SK-N-SH (cell line): Measurements from ENCODE around the gene OR52B6. TPM values are rescaled to one million over a fixed set of nuclear protein-coding genes. Genes with fewer than 3 reads are reported as not detected.

Experiments
- CTCF ChIA-PET: fragments of 300-600, 350-600 bp; formaldehyde crosslinking; extraction: SDS; loops from one replicate; lab custom pipeline; 2021; lab: Yijun Ruan, JAX
- POLR2A ChIA-PET: fragments of 350-600 bp; sonication (Branson Sonifier 250); formaldehyde crosslinking; extraction: SDS; loops from one replicate; lab custom pipeline; 2020; ENCODE audit warnings: antibody characterized with exemption, inconsistent platforms; lab: Yijun Ruan, JAX
- DNase-seq: peaks from one replicate; pipeline ENCODE4 v3.0.0; 2012
- H2AFZ ChIP-seq: fragments of 200-600 bp; sonication (generic); 2 replicates; pipeline ENCODE4 v1.8.1; 2016; ENCODE audit warnings: antibody characterized with exemption, mild to moderate bottlenecking, low read depth
- H3F3A ChIP-seq: fragments of 200-600 bp; sonication (generic); replicated peaks from 2 replicates; pipeline ENCODE3; 2016; ENCODE audit warnings: antibody characterized with exemption, mild to moderate bottlenecking; ENCODE audit not compliant: insufficient read depth
- H3K27ac ChIP-seq, 2 experiments: fragments of 200-500 bp in 1 of 2; fragments of 200-600 bp in 1 of 2; sonication (Bioruptor generic) in 1 of 2; sonication (generic), shearing (Covaris generic) in 1 of 2; 2 replicates each; pipeline versions ENCODE4 v1.5.1 to v1.6.1; 2014 to 2016; ENCODE audit warnings: low read depth in 2 of 2, inconsistent platforms in 1 of 2, low read length in 1 of 2, mild to moderate bottlenecking in 1 of 2, mixed read lengths in 1 of 2
- H3K27me3 ChIP-seq: fragments of 200-600 bp; sonication (generic), shearing (Covaris generic); 2 replicates; pipeline ENCODE4 v1.6.1; 2016; ENCODE audit warnings: mixed run types; ENCODE audit not compliant: insufficient read depth
- H3K36me3 ChIP-seq, 2 experiments: fragments of 200-500 bp in 1 of 2; fragments of 200-600 bp in 1 of 2; sonication (Bioruptor generic) in 1 of 2; sonication (generic) in 1 of 2; replicated peaks in 1 of 2; 2 replicates each; pipeline versions ENCODE3 to v1.5.1; 2014 to 2016; ENCODE audit warnings: low read length in 1 of 2, mild to moderate bottlenecking in 1 of 2; ENCODE audit not compliant: insufficient read depth in 2 of 2, control insufficient read depth in 1 of 2
- H3K4me1 ChIP-seq, 2 experiments: fragments of 200-500 bp in 1 of 2; fragments of 200-600 bp in 1 of 2; sonication (Bioruptor generic) in 1 of 2; sonication (generic), shearing (Covaris generic) in 1 of 2; 2 replicates each; pipeline versions ENCODE4 v1.5.1 to v1.6.1; 2014 to 2016; ENCODE audit warnings: low read depth in 1 of 2, low read length in 1 of 2, mixed run types in 1 of 2; ENCODE audit not compliant: insufficient read depth in 2 of 2, control insufficient read depth in 1 of 2
- H3K4me2 ChIP-seq: fragments of 200-600 bp; sonication (generic), shearing (Covaris generic); 2 replicates; pipeline ENCODE4 v1.6.1; 2017; ENCODE audit warnings: mixed run types
- H3K4me3 ChIP-seq, 2 experiments: fragments of 200-500 bp in 1 of 2; fragments of 200-600 bp in 1 of 2; sonication (Bioruptor generic) in 1 of 2; sonication (generic), shearing (Covaris generic) in 1 of 2; 2 replicates each; pipeline versions ENCODE4 v1.5.1 to v1.8.1; 2014 to 2016; ENCODE audit warnings: low read depth in 2 of 2, inconsistent platforms in 1 of 2, low read length in 1 of 2, mild to moderate bottlenecking in 1 of 2, mixed read lengths in 1 of 2, moderate library complexity in 1 of 2
- H3K79me2 ChIP-seq: fragments of 200-600 bp; sonication (generic); 2 replicates; pipeline ENCODE4 v1.8.1; 2017; ENCODE audit warnings: mild to moderate bottlenecking; ENCODE audit not compliant: insufficient read depth
- H3K9ac ChIP-seq: fragments of 200-600 bp; sonication (generic); 2 replicates; pipeline ENCODE4 v1.6.1; 2017; ENCODE audit warnings: mixed run types
- H3K9me2 ChIP-seq: fragments of 200-600 bp; sonication (generic); 2 replicates; pipeline ENCODE4 v1.6.1; 2017; ENCODE audit warnings: mixed run types
- H3K9me3 ChIP-seq: fragments of 200-600 bp; sonication (generic); 2 replicates; pipeline ENCODE4 v1.6.1; 2017; ENCODE audit warnings: mixed run types, mild to moderate bottlenecking, moderate library complexity
- H4K20me1 ChIP-seq: fragments of 200-600 bp; sonication (generic); 2 replicates; pipeline ENCODE4 v1.6.1; 2017; ENCODE audit warnings: mild to moderate bottlenecking, mixed run types; ENCODE audit not compliant: insufficient read depth
- CTCF ChIP-seq: fragments of 200-600 bp; sonication (generic); IDR thresholded peaks from 2 replicates; pipeline ENCODE4 v1.6.1; 2017; ENCODE audit warnings: antibody characterized with exemption, mild to moderate bottlenecking, moderate library complexity
- EZH2phosphoT487 ChIP-seq: fragments of 200-600 bp; sonication (generic); IDR thresholded peaks from 2 replicates; pipeline ENCODE4 v1.6.1; 2017; ENCODE audit warnings: low read depth, mixed run types, mild to moderate bottlenecking, antibody characterized with exemption, moderate library complexity, borderline replicate concordance
- FOXM1 ChIP-seq: IDR thresholded peaks from 2 replicates; pipeline ENCODE4 v1.4.0; 2012; ENCODE audit warnings: low read depth, mild to moderate bottlenecking
- GATA2 ChIP-seq: sonication (generic); formaldehyde crosslinking; IDR thresholded peaks from 2 replicates; pipeline ENCODE4 v1.5.0; 2020; ENCODE audit warnings: mild to moderate bottlenecking, missing genetic modification reagents
- IRF3 ChIP-seq: fragments of 150-350 bp; IDR thresholded peaks from 2 replicates; pipeline ENCODE4 v1.6.1; 2016; ENCODE audit warnings: mild to moderate bottlenecking, low read depth, low read length
- JUND ChIP-seq: IDR thresholded peaks from 2 replicates; pipeline ENCODE4 v1.4.0; 2012
- MEF2A ChIP-seq: IDR thresholded peaks from 2 replicates; pipeline ENCODE4 v1.4.0; 2012; ENCODE audit warnings: low read depth, borderline replicate concordance
- NFIC ChIP-seq: IDR thresholded peaks from 2 replicates; pipeline ENCODE4 v1.4.0; 2012; ENCODE audit warnings: borderline replicate concordance
- RAD21 ChIP-seq: IDR thresholded peaks from 2 replicates; pipeline ENCODE4 v1.6.1; 2012; ENCODE audit warnings: mild to moderate bottlenecking, low read length
- RCOR1 ChIP-seq: fragments of 150-350 bp; IDR thresholded peaks from 2 replicates; pipeline ENCODE4 v1.6.1; 2017; ENCODE audit warnings: antibody characterized with exemption, low read length
- TCF12 ChIP-seq: IDR thresholded peaks from 2 replicates; pipeline ENCODE4 v1.4.0; 2012
- USF2 ChIP-seq: fragments of 150-350 bp; IDR thresholded peaks from 2 replicates; pipeline ENCODE4 v1.6.1; 2017; ENCODE audit warnings: antibody characterized with exemption, low read length, low read depth, borderline replicate concordance
- YY1 ChIP-seq: IDR thresholded peaks from 2 replicates; pipeline ENCODE4 v1.4.0; 2012; ENCODE audit warnings: low read depth, mild to moderate bottlenecking
- ZBTB33 ChIP-seq: IDR thresholded peaks from 2 replicates; pipeline ENCODE4 v1.4.0; 2012; ENCODE audit warnings: low read depth, borderline replicate concordance
- WGBS: methylation state at CpG from one replicate; pipeline ENCODE4 v1.1.6; 2017; ENCODE audit warnings: low lambda C conversion rate; 5-methylcytosine and 5-hydroxymethylcytosine counted together
- polyA plus RNA-seq, 3 experiments: library from polyadenylated mRNA; depleted of rRNA; stranded (reverse); fragments of >200 nt; gene quantifications; 2 replicates each; pipeline ENCODE4 v1.2.3, GENCODE V29; 2012
- TF ChIP-seq, protein P1 (sequence below): IDR thresholded peaks from 2 replicates; pipeline ENCODE4; 2012
- TF ChIP-seq, protein P2 (sequence below): IDR thresholded peaks from 2 replicates; pipeline ENCODE4 v1.4.0; 2012; ENCODE audit warnings: low read depth, borderline replicate concordance

The OR52B6 gene
- polyA plus RNA-seq, 1 of the 3 experiments (the other 2 are of a cell fraction) = not detected

GRCh38 chr11:5611627-5612026, 30.9 kb downstream of the OR52B6 start:
- Histone ChIP-seq H3K4me2 (no peak overlapping the region), H3K9me3 (no peaks in the 10 kb centered on the region), H3K4me1 (no peaks in the 10 kb centered on the region), H3K9ac (no peak overlapping the region), H3F3A (no peaks in the 10 kb centered on the region), H3K27me3 (peaks cover 37% of the 10 kb centered on the region; the same call in 1 of the 2 replicates), H3K4me3 (no peak overlapping the region), H4K20me1 (no peaks in the 10 kb centered on the region), H3K9me2 (no peaks in the 10 kb centered on the region), H3K27ac (no peak overlapping the region), H2AFZ (no peak overlapping the region), H3K79me2 (no peaks in the 10 kb centered on the region), H3K36me3 (no peaks in the 10 kb centered on the region)
- no peak for DNase-seq
- POLR2A ChIA-PET = no interaction called here
- WGBS = under 1% methylated on average over 11 of the region's 11 CpGs
- CTCF ChIA-PET = no interaction called here
- peak; percentile 50 for TF ChIP-seq CTCF
- TF ChIP-seq IRF3 = no peak
- TF ChIP-seq TCF12 = no peak
- no peak for TF ChIP-seq GATA2 (CRISPR knock-in tag)
- TF ChIP-seq EZH2phosphoT487 = no peak

DNA sequence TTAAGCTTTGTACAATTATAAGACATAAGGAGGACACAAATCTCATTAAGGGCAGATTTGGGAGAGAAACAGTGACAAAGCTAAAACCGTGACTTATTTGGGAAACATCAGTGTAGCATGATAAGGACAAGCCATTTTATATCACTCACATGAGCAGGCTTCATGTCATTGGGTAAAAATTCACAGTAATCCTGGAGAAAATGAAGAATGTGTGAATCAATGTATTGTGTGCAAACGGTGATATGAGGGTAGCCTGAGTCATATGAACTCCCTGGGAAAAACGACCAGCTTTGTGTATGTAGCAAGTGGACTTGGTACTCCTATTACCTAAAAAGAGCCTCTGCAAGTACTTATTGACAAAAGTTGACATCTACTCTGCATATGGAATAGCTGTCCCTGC, 38.1 kb downstream of the OR52B6 start:
- Histone ChIP-seq H3K4me1 (no peaks in the 10 kb centered on the region), H3K4me3 (no peak overlapping the region), H3K36me3 (no peaks in the 10 kb centered on the region), H3K9me2 (no peaks in the 10 kb centered on the region), H2AFZ (no peak overlapping the region), H3K27me3 (peaks cover 10% of the 10 kb centered on the region; the same call in 1 of the 2 replicates), H3K79me2 (no peaks in the 10 kb centered on the region), H3K4me2 (no peak overlapping the region), H3K9me3 (no peaks in the 10 kb centered on the region), H4K20me1 (no peaks in the 10 kb centered on the region), H3K9ac (no peak overlapping the region), H3K27ac (peak overlapping the region in 1 of 2 experiments; percentile 50; a peak in 2 of 4 replicates), H3F3A (peaks cover 16% of the 10 kb centered on the region)
- no peak for DNase-seq
- ChIA-PET POLR2A (no interaction called here), CTCF (no interaction called here)
- 9% methylated on average over 3 of the region's 3 CpGs for WGBS
- TF ChIP-seq RAD21 = no peak
- TF ChIP-seq, protein P1, sequence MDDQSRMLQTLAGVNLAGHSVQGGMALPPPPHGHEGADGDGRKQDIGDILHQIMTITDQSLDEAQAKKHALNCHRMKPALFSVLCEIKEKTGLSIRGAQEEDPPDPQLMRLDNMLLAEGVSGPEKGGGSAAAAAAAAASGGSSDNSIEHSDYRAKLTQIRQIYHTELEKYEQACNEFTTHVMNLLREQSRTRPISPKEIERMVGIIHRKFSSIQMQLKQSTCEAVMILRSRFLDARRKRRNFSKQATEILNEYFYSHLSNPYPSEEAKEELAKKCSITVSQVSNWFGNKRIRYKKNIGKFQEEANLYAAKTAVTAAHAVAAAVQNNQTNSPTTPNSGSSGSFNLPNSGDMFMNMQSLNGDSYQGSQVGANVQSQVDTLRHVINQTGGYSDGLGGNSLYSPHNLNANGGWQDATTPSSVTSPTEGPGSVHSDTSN = no peak
- TF ChIP-seq YY1 = no peak
- TF ChIP-seq MEF2A = no peak
- TF ChIP-seq JUND = no peak
- TF ChIP-seq RCOR1 = no peak
- TF ChIP-seq, protein P2, sequence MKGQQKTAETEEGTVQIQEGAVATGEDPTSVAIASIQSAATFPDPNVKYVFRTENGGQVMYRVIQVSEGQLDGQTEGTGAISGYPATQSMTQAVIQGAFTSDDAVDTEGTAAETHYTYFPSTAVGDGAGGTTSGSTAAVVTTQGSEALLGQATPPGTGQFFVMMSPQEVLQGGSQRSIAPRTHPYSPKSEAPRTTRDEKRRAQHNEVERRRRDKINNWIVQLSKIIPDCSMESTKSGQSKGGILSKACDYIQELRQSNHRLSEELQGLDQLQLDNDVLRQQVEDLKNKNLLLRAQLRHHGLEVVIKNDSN = no peak
- no peak for TF ChIP-seq FOXM1
- no peak for TF ChIP-seq EZH2phosphoT487
- TF ChIP-seq NFIC = no peak
- TF ChIP-seq USF2 = no peak
- no peak for TF ChIP-seq ZBTB33
